Activated gamma-delta T cell treated with anti-CD3 and anti-CD28 coated beads, Interleukin-2, amount 50 U/mL, for 16 hours (primary cell): ENCODE results near the gene DENND4A.
"Not testable (repeated sequence)": the region's sequence is repeated elsewhere in the genome, so short reads cannot be mapped to it uniquely, and the experiment has no call there.

ENCODE experiments used
- DNase-seq: peaks from one replicate; pipeline ENCODE4 v3.0.0-alpha.2; 2020; ENCODE audit warnings: low read depth

The DENND4A gene

GRCh38 chr15:65757256-65757655 is 34.8 kb downstream of the DENND4A start:
- DNase-seq: no peak

- DNase-seq: no peak
Measured at GRCh38 chr15:65752151-65752700, 39.9 kb downstream of the DENND4A start.

- no peak for DNase-seq
Measured at GRCh38 chr15:65751431-65751830, 40.7 kb downstream of the DENND4A start.

GRCh38 chr15:65747265-65747664 is 44.8 kb downstream of the DENND4A start:
- DNase-seq: no peak

- no peak for DNase-seq
Measured at GRCh38 chr15:65743637-65744252, 48.3 kb downstream of the DENND4A start.

- no peak for DNase-seq
Measured at GRCh38 chr15:65740148-65740547, 51.9 kb downstream of the DENND4A start.

- DNase-seq: no peak
Measured at GRCh38 chr15:65738649-65739048, 53.4 kb downstream of the DENND4A start.

GRCh38 chr15:65733599-65733998 is 58.5 kb downstream of the DENND4A start:
- not testable (repeated sequence) for DNase-seq

- no peak for DNase-seq
Measured at GRCh38 chr15:65732698-65733097, 59.4 kb downstream of the DENND4A start.

GRCh38 chr15:65731926-65732325 is 60.2 kb downstream of the DENND4A start:
- no peak for DNase-seq

- no peak for DNase-seq
Measured at GRCh38 chr15:65730549-65731172, 61.4 kb downstream of the DENND4A start.

GRCh38 chr15:65724464-65725215 is 67.5 kb downstream of the DENND4A start:
- no peak for DNase-seq

GRCh38 chr15:65723876-65724275 is 68.2 kb downstream of the DENND4A start:
- no peak for DNase-seq

- DNase-seq: no peak
Measured at GRCh38 chr15:65722191-65722590, 69.9 kb downstream of the DENND4A start.

GRCh38 chr15:65712415-65712814 is 79.7 kb downstream of the DENND4A start:
- DNase-seq: no peak

- no peak for DNase-seq
Measured at GRCh38 chr15:65695081-65695480, 97.0 kb downstream of the DENND4A start.

- no peak for DNase-seq
Measured at GRCh38 chr15:65690778-65691177, 101.3 kb downstream of the DENND4A start.

- no peak for DNase-seq
Measured at GRCh38 chr15:65690173-65690572, 101.9 kb downstream of the DENND4A start.

GRCh38 chr15:65688462-65688861 is 103.6 kb downstream of the DENND4A start:
- DNase-seq: no peak

GRCh38 chr15:65682404-65682911 is 109.6 kb downstream of the DENND4A start:
- no peak for DNase-seq

- no peak for DNase-seq
Measured at GRCh38 chr15:65680544-65680943, 111.5 kb downstream of the DENND4A start.

- DNase-seq: no peak
Measured at GRCh38 chr15:65676123-65676522, 116.0 kb downstream of the DENND4A start.

- no peak for DNase-seq
Measured at GRCh38 chr15:65675551-65675950, 116.5 kb downstream of the DENND4A start.
